ENCODE results near the gene SPSB3. TPM values are rescaled to one million over a fixed set of nuclear protein-coding genes. Genes with fewer than 3 reads are reported as not detected.

Gene SPSB3
- total RNA-seq, 2 donors from 2014 or later, result 95.9 to 97.8 TPM

DNA sequence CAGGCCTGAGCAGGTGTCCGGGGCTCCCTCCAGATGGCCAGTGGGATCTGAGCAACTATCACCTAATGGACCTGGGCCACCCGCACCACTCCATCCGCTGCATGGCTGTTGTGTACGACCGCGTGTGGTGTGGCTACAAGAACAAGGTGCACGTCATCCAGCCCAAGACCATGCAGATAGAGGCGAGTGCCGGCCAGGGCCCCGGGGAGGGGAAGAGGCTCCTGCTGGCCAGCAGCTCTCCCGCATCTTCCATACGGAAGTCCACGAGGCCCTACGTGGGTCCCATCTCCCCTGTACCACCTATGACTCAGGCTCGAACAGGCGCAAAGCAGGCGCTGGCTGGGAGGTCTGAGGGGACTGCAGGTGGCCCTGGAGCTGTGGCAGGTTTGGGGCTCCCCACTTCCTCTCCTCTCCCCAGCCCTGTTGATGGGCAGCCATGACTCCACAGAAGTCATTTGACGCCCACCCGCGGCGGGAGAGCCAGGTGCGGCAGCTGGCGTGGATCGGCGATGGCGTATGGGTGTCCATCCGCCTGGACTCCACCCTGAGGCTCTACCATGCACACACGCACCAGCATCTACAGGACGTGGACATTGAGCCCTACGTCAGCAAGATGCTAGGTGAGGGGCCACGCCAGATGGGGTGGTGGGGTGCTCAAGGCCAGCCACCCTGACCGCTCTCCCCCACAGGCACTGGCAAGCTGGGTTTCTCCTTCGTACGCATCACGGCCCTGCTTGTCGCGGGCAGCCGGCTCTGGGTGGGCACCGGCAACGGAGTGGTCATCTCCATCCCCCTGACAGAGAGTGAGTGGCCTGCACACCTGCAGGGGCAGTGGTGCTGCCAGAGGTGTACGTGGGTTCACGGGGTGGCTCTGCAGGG lies 15.0 kb downstream of the SPSB3 start:
- H3K27me3 ChIP-seq, result no peaks in the 10 kb centered on the region
- no peak overlapping the region for H3K4me3 ChIP-seq
- intact Hi-C loops (cut with DNase I), result no loop called here
- H3K9me3 ChIP-seq, result no peaks in the 10 kb centered on the region
- ATAC-seq, result no peak
- WGBS, 2 donors, result 91 to 92% methylated on average over 11 to 34 of the region's 42 CpGs
- no peak for TF ChIP-seq POLR2A (IDR thresholded peaks at IDR 0.05)
- TF ChIP-seq CTCF (IDR thresholded peaks at IDR 0.05), result no peak
- peaks cover 12 to 22% of the 10 kb centered on the region in 2 donors for H3K36me3 ChIP-seq (replicated peaks in 1 of 2; ENCODE audit: insufficient read depth in 1 of 2, low read depth in 2 of 2)
- peaks cover 27% of the 10 kb centered on the region for H3K4me1 ChIP-seq
- DNase-seq, result no peak
- H3K27ac ChIP-seq, result no peak overlapping the region

DNA sequence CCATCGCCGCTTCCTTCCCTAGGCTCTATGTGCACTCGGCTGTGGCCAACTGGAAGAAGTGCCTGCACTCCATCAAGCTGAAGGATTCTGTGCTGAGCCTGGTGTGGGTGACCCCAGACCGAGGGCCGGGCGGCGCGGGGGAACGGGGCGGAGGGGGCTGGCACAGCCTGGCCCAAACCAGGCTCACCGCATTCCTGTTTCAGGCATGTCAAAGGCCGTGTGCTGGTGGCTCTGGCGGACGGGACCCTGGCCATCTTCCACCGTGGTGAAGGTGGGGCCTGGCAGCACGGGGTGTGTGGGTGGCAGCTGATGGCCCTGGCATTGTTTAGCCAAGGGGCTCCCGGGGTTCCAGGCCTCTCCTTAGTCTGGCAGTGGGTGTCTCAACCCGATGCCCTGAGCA lies 15.7 kb downstream of the SPSB3 start:
- ATAC-seq, result no peak
- H3K4me1 ChIP-seq, result peaks cover 20% of the 10 kb centered on the region

DNA sequence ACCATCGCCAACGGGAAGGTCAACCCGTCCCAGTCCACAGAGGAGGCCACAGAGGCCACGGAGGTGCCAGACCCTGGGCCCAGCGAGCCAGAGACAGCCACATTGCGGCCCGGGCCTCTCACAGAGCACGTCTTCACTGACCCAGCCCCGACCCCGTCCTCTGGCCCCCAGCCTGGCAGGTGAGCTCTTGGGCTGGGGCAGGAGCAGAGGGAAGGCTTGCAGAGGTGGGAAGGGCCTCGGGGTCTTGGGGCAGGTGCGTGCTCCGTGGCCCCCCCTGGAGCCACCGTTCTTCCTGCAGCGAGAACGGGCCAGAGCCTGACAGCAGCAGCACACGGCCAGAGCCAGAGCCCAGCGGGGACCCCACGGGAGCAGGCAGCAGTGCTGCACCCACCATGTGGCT lies 16.1 kb downstream of the SPSB3 start:
- intact Hi-C loops (cut with DNase I), result no loop called here
- 86% methylated on average over 15 of the region's 19 CpGs; no CpG with 5 or more reads in 1 of the 2 donors for WGBS, 2 donors
- Histone ChIP-seq H3K4me3 (no peak overlapping the region), H3K4me1 (peaks cover 19% of the 10 kb centered on the region), H3K27ac (no peak overlapping the region), H3K9me3 (no peaks in the 10 kb centered on the region), H3K36me3 (replicated peaks in 1 of 2; ENCODE audit: insufficient read depth in 1 of 2, low read depth in 2 of 2) (peaks cover 12 to 22% of the 10 kb centered on the region in 2 donors), H3K27me3 (no peaks in the 10 kb centered on the region)
- no peak for ATAC-seq
- DNase-seq, result no peak
- TF ChIP-seq POLR2A (IDR thresholded peaks at IDR 0.05), result no peak
- no peak for TF ChIP-seq CTCF (IDR thresholded peaks at IDR 0.05)

More for the DNA sequence above, 15.7 kb downstream of the SPSB3 start:
- H3K4me3 ChIP-seq, result no peak overlapping the region
- no peak overlapping the region for H3K27ac ChIP-seq
- WGBS, 2 donors, result 94% methylated on average over 15 of the region's 18 CpGs; no CpG with 5 or more reads in 1 of the 2 donors
- no peaks in the 10 kb centered on the region for H3K27me3 ChIP-seq
- DNase-seq, result no peak
- H3K36me3 ChIP-seq (replicated peaks in 1 of 2; ENCODE audit: insufficient read depth in 1 of 2, low read depth in 2 of 2), result peaks cover 12 to 22% of the 10 kb centered on the region in 2 donors
- no peak for TF ChIP-seq POLR2A (IDR thresholded peaks at IDR 0.05)
- no peaks in the 10 kb centered on the region for H3K9me3 ChIP-seq
- intact Hi-C loops (cut with DNase I), result no loop called here

DNA sequence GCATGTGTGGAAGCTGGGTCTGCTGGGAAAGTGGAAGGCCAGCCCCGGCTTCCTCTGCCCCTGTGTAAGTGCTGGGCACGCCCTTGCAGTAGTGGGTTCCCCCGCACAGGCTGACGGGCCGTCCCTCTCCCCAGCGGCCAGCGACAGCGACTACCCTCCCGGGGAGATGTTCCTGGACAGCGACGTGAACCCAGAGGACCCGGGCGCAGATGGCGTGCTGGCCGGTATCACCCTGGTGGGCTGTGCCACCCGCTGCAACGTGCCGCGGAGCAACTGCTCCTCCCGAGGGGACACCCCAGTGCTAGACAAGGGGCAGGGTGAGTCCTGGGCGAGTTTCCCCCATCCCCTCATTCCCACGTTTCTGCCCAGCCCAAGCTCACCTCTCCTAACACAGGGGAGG lies 16.5 kb downstream of the SPSB3 start:
- intact Hi-C loops (cut with DNase I), result no loop called here
- H3K4me3 ChIP-seq, result no peak overlapping the region
- 89 to 91% methylated on average over 17 to 22 of the region's 22 CpGs for WGBS, 2 donors
- no peak for TF ChIP-seq CTCF (IDR thresholded peaks at IDR 0.05)
- no peak for TF ChIP-seq POLR2A (IDR thresholded peaks at IDR 0.05)
- no peak overlapping the region for H3K27ac ChIP-seq
- peaks cover 15 to 24% of the 10 kb centered on the region in 2 donors for H3K36me3 ChIP-seq (replicated peaks in 1 of 2; ENCODE audit: insufficient read depth in 1 of 2, low read depth in 2 of 2)
- no peak for DNase-seq
- H3K27me3 ChIP-seq, result no peaks in the 10 kb centered on the region
- no peak for ATAC-seq
- no peaks in the 10 kb centered on the region for H3K9me3 ChIP-seq
- H3K4me1 ChIP-seq, result peaks cover 17% of the 10 kb centered on the region

DNA sequence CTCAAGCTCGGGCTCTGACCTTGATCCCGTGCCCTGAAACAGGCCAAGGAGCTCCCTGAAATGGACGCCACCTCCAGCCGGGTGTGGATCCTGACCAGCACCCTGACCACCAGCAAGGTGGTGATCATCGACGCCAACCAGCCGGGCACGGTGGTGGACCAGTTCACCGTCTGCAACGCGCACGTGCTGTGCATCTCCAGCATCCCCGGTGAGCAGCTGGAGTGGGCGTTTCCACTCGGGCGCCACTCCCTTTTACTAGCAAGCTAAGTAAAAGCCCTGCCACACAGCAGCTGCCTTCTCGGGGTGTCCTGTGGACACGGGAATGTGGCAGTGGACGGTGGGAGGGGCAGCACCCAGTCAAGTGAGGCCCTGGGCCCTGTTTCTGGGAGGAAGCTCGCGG lies 17.4 kb downstream of the SPSB3 start:
- H3K36me3 ChIP-seq (replicated peaks in 1 of 2; ENCODE audit: insufficient read depth in 1 of 2, low read depth in 2 of 2), result peaks cover 18 to 28% of the 10 kb centered on the region in 2 donors
- DNase-seq, result no peak

More for the DNA sequence above, 17.4 kb downstream of the SPSB3 start:
- 80 to 96% methylated on average over 1 to 21 of the region's 21 CpGs for WGBS, 2 donors
- no peak overlapping the region for H3K4me3 ChIP-seq
- no peak overlapping the region for H3K27ac ChIP-seq
- no peaks in the 10 kb centered on the region for H3K9me3 ChIP-seq
- no peak for TF ChIP-seq POLR2A (IDR thresholded peaks at IDR 0.05)
- no peak for TF ChIP-seq CTCF (IDR thresholded peaks at IDR 0.05)
- H3K4me1 ChIP-seq, result peaks cover 9% of the 10 kb centered on the region
- intact Hi-C loops (cut with DNase I), result no loop called here
- no peaks in the 10 kb centered on the region for H3K27me3 ChIP-seq
- ATAC-seq, result no peak
